ENCODE results near the gene COL6A2.

DNA sequence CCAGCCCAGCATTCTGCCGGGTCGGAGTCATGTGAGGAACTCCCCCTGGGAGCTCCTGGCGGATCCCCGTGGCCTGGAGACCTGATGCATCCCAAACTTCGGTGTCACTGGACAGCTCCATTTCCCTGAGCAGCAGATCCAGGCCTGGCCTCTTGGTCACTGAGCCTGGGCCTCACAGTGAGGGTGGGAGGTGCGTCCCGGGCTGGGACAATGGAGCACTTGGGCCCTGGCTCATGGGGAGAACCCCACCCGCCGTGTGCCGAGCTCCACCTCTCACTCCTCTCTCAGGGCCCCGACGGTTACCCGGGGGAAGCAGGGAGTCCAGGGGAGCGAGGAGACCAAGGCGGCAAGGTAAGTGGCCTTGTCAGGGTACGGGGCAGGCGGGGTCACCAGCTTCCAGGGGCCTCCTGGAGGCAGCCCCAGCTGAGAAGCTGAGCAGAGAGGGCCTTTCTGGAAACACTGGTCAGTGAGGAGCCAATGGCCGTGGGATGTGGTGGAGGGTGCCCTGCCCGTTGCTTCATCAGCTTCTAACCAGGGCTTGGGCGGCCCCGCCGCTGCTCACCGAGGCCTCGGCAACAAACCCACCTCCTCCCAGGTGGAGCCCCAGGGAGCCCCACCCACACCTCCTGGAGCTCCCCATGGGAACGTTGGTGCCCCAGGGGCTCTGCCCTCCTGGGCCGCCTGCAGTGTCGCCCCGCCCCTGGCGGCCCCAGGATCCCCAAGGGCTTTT is 19.8 kb downstream of the COL6A2 start:
- TF ChIP-seq GATA2 (IDR thresholded peaks at IDR 0.05; ENCODE audit: low read depth, low read length) (no peak), GATA3 (IDR thresholded peaks at IDR 0.05; ENCODE audit: low read depth, low read length) (no peak)

Measured in SH-SY5Y (cell line).